Measurements from ENCODE around the gene GRIA4.

The GRIA4 gene

GRCh38 chr11:105799728-105800462 is 190.0 kb downstream of the GRIA4 start:
- no peak overlapping the region for H3K4me3 ChIP-seq (ENCODE audit: low read length)
- H3K9me3 ChIP-seq (ENCODE audit: control insufficient read depth, low read depth, low read length), result no peaks in the 10 kb centered on the region
- H3K36me3 ChIP-seq (ENCODE audit: control insufficient read depth, low read depth, low read length), result no peaks in the 10 kb centered on the region
- no peak overlapping the region for H3K27ac ChIP-seq (ENCODE audit: low read length)
- no peaks in the 10 kb centered on the region for H3K4me1 ChIP-seq (ENCODE audit: control insufficient read depth, low read depth, low read length)
- no peak overlapping the region for H3K9ac ChIP-seq (ENCODE audit: low read length)
- no peaks in the 10 kb centered on the region for H3K27me3 ChIP-seq (ENCODE audit: control insufficient read depth, insufficient read depth, low read length)

- no peak overlapping the region for H3K4me3 ChIP-seq (ENCODE audit: low read length)
- H3K9ac ChIP-seq (ENCODE audit: low read length), result no peak overlapping the region
These were observed 192.5 kb downstream of the GRIA4 start for GRCh38 chr11:105802390-105802789.

GRCh38 chr11:105811242-105811641 is 201.4 kb downstream of the GRIA4 start:
- Histone ChIP-seq H3K4me3 (ENCODE audit: low read length) (no peak overlapping the region), H3K4me1 (ENCODE audit: control insufficient read depth, low read depth, low read length) (no peaks in the 10 kb centered on the region), H3K27me3 (ENCODE audit: control insufficient read depth, insufficient read depth, low read length) (no peaks in the 10 kb centered on the region), H3K27ac (ENCODE audit: low read length) (no peak overlapping the region), H3K9me3 (ENCODE audit: control insufficient read depth, low read depth, low read length) (no peaks in the 10 kb centered on the region), H3K36me3 (ENCODE audit: control insufficient read depth, low read depth, low read length) (no peaks in the 10 kb centered on the region), H3K9ac (ENCODE audit: low read length) (no peak overlapping the region)

More at GRCh38 chr11:105802390-105802789, 192.5 kb downstream of the GRIA4 start:
- Histone ChIP-seq H3K4me1 (ENCODE audit: control insufficient read depth, low read depth, low read length) (no peaks in the 10 kb centered on the region), H3K27ac (ENCODE audit: low read length) (no peak overlapping the region), H3K36me3 (ENCODE audit: control insufficient read depth, low read depth, low read length) (no peaks in the 10 kb centered on the region), H3K27me3 (ENCODE audit: control insufficient read depth, insufficient read depth, low read length) (no peaks in the 10 kb centered on the region), H3K9me3 (ENCODE audit: control insufficient read depth, low read depth, low read length) (no peaks in the 10 kb centered on the region)

GRCh38 chr11:105821372-105821771 is 211.5 kb downstream of the GRIA4 start:
- no peaks in the 10 kb centered on the region for H3K9me3 ChIP-seq (ENCODE audit: control insufficient read depth, low read depth, low read length)
- peaks cover 23% of the 10 kb centered on the region for H3K4me1 ChIP-seq (ENCODE audit: control insufficient read depth, low read depth, low read length)
- H3K27me3 ChIP-seq (ENCODE audit: control insufficient read depth, insufficient read depth, low read length), result no peaks in the 10 kb centered on the region
- no peaks in the 10 kb centered on the region for H3K36me3 ChIP-seq (ENCODE audit: control insufficient read depth, low read depth, low read length)
- no peak overlapping the region for H3K27ac ChIP-seq (ENCODE audit: low read length)
- no peak overlapping the region for H3K4me3 ChIP-seq (ENCODE audit: low read length)
- no peak overlapping the region for H3K9ac ChIP-seq (ENCODE audit: low read length)

GRCh38 chr11:105821781-105822180 is 211.9 kb downstream of the GRIA4 start:
- Histone ChIP-seq H3K9ac (ENCODE audit: low read length) (no peak overlapping the region), H3K27me3 (ENCODE audit: control insufficient read depth, insufficient read depth, low read length) (no peaks in the 10 kb centered on the region), H3K27ac (ENCODE audit: low read length) (no peak overlapping the region), H3K36me3 (ENCODE audit: control insufficient read depth, low read depth, low read length) (no peaks in the 10 kb centered on the region), H3K4me1 (ENCODE audit: control insufficient read depth, low read depth, low read length) (peaks cover 23% of the 10 kb centered on the region), H3K9me3 (ENCODE audit: control insufficient read depth, low read depth, low read length) (no peaks in the 10 kb centered on the region), H3K4me3 (ENCODE audit: low read length) (no peak overlapping the region)

- peaks cover 23% of the 10 kb centered on the region for H3K4me1 ChIP-seq (ENCODE audit: control insufficient read depth, low read depth, low read length)
- H3K4me3 ChIP-seq (ENCODE audit: low read length), result no peak overlapping the region
- H3K27ac ChIP-seq (ENCODE audit: low read length), result no peak overlapping the region
- H3K9me3 ChIP-seq (ENCODE audit: control insufficient read depth, low read depth, low read length), result no peaks in the 10 kb centered on the region
- H3K27me3 ChIP-seq (ENCODE audit: control insufficient read depth, insufficient read depth, low read length), result no peaks in the 10 kb centered on the region
- no peaks in the 10 kb centered on the region for H3K36me3 ChIP-seq (ENCODE audit: control insufficient read depth, low read depth, low read length)
- no peak overlapping the region for H3K9ac ChIP-seq (ENCODE audit: low read length)
These were observed 213.7 kb downstream of the GRIA4 start for GRCh38 chr11:105823495-105824033.

GRCh38 chr11:105824457-105825013 is 214.7 kb downstream of the GRIA4 start:
- H3K36me3 ChIP-seq (ENCODE audit: control insufficient read depth, low read depth, low read length), result no peaks in the 10 kb centered on the region
- no peak overlapping the region for H3K4me3 ChIP-seq (ENCODE audit: low read length)
- H3K4me1 ChIP-seq (ENCODE audit: control insufficient read depth, low read depth, low read length), result peaks cover 23% of the 10 kb centered on the region
- H3K27ac ChIP-seq (ENCODE audit: low read length), result no peak overlapping the region
- no peaks in the 10 kb centered on the region for H3K27me3 ChIP-seq (ENCODE audit: control insufficient read depth, insufficient read depth, low read length)
- no peak overlapping the region for H3K9ac ChIP-seq (ENCODE audit: low read length)
- H3K9me3 ChIP-seq (ENCODE audit: control insufficient read depth, low read depth, low read length), result no peaks in the 10 kb centered on the region

- no peak overlapping the region for H3K9ac ChIP-seq (ENCODE audit: low read length)
- H3K9me3 ChIP-seq (ENCODE audit: control insufficient read depth, low read depth, low read length), result no peaks in the 10 kb centered on the region
- peaks cover 21% of the 10 kb centered on the region for H3K4me1 ChIP-seq (ENCODE audit: control insufficient read depth, low read depth, low read length)
- H3K36me3 ChIP-seq (ENCODE audit: control insufficient read depth, low read depth, low read length), result no peaks in the 10 kb centered on the region
- H3K4me3 ChIP-seq (ENCODE audit: low read length), result no peak overlapping the region
- no peaks in the 10 kb centered on the region for H3K27me3 ChIP-seq (ENCODE audit: control insufficient read depth, insufficient read depth, low read length)
- H3K27ac ChIP-seq (ENCODE audit: low read length), result no peak overlapping the region
These were observed 215.3 kb downstream of the GRIA4 start for GRCh38 chr11:105825141-105825540.

GRCh38 chr11:105827906-105828305 is 218.0 kb downstream of the GRIA4 start:
- no peak overlapping the region for H3K27ac ChIP-seq (ENCODE audit: low read length)

GRCh38 chr11:105829084-105829483 is 219.2 kb downstream of the GRIA4 start:
- Histone ChIP-seq H3K9ac (ENCODE audit: low read length) (no peak overlapping the region), H3K4me3 (ENCODE audit: low read length) (no peak overlapping the region), H3K9me3 (ENCODE audit: control insufficient read depth, low read depth, low read length) (no peaks in the 10 kb centered on the region), H3K27ac (ENCODE audit: low read length) (no peak overlapping the region), H3K4me1 (ENCODE audit: control insufficient read depth, low read depth, low read length) (no peaks in the 10 kb centered on the region), H3K36me3 (ENCODE audit: control insufficient read depth, low read depth, low read length) (no peaks in the 10 kb centered on the region), H3K27me3 (ENCODE audit: control insufficient read depth, insufficient read depth, low read length) (no peaks in the 10 kb centered on the region)

More at GRCh38 chr11:105827906-105828305, 218.0 kb downstream of the GRIA4 start:
- H3K4me1 ChIP-seq (ENCODE audit: control insufficient read depth, low read depth, low read length), result no peaks in the 10 kb centered on the region
- no peak overlapping the region for H3K9ac ChIP-seq (ENCODE audit: low read length)
- H3K27me3 ChIP-seq (ENCODE audit: control insufficient read depth, insufficient read depth, low read length), result no peaks in the 10 kb centered on the region
- H3K9me3 ChIP-seq (ENCODE audit: control insufficient read depth, low read depth, low read length), result no peaks in the 10 kb centered on the region
- H3K36me3 ChIP-seq (ENCODE audit: control insufficient read depth, low read depth, low read length), result no peaks in the 10 kb centered on the region
- H3K4me3 ChIP-seq (ENCODE audit: low read length), result no peak overlapping the region

- H3K4me3 ChIP-seq (ENCODE audit: low read length), result no peak overlapping the region
These were observed 224.6 kb downstream of the GRIA4 start for GRCh38 chr11:105834461-105834860.

More at GRCh38 chr11:105834461-105834860, 224.6 kb downstream of the GRIA4 start:
- no peaks in the 10 kb centered on the region for H3K9me3 ChIP-seq (ENCODE audit: control insufficient read depth, low read depth, low read length)
- no peak overlapping the region for H3K27ac ChIP-seq (ENCODE audit: low read length)
- no peak overlapping the region for H3K9ac ChIP-seq (ENCODE audit: low read length)
- H3K36me3 ChIP-seq (ENCODE audit: control insufficient read depth, low read depth, low read length), result no peaks in the 10 kb centered on the region
- H3K27me3 ChIP-seq (ENCODE audit: control insufficient read depth, insufficient read depth, low read length), result no peaks in the 10 kb centered on the region
- no peaks in the 10 kb centered on the region for H3K4me1 ChIP-seq (ENCODE audit: control insufficient read depth, low read depth, low read length)
